Tibial nerve (tissue), 4 donors: ENCODE data around the gene ZBTB16. TPM values are rescaled to one million over a fixed set of nuclear protein-coding genes. Genes with fewer than 3 reads are reported as not detected.

Experiments used
- DNase-seq, 2 donors: peaks; one replicate each; pipeline ENCODE4 v3.0.0-alpha.2; 2019; ENCODE audit warnings: low spot score in 2 of 2
- H3K27ac ChIP-seq, 4 donors: fragments of 200-600 bp; sonication (generic) in 3 of 4; one replicate each; pipeline ENCODE4 v1.5.1; 2017 to 2019; ENCODE audit warnings: mild to moderate bottlenecking in 1 of 4
- H3K27me3 ChIP-seq, 2 donors: fragments of 200-600 bp; sonication (generic) in 1 of 2; one replicate each; pipeline versions ENCODE4 v1.5.1 to v1.6.0; 2017 to 2019
- H3K36me3 ChIP-seq, 3 donors: fragments of 200-600 bp; sonication (generic); one replicate each; pipeline ENCODE4 v1.5.1; 2018 to 2019
- H3K4me1 ChIP-seq, 4 donors: fragments of 200-600 bp; sonication (generic) in 3 of 4; one replicate each; pipeline ENCODE4 v1.5.1; 2017 to 2019
- H3K4me3 ChIP-seq, 4 donors: fragments of 200-600 bp; sonication (generic) in 3 of 4; one replicate each; pipeline ENCODE4 v1.5.1; 2017 to 2019; ENCODE audit warnings: mild to moderate bottlenecking in 1 of 4, moderate library complexity in 1 of 4
- H3K9me3 ChIP-seq, 4 donors: fragments of 200-600 bp; sonication (generic) in 3 of 4; one replicate each; pipeline ENCODE4 v1.5.1; 2017 to 2019
- EP300 ChIP-seq, 2 donors: sonication (generic); formaldehyde crosslinking; IDR thresholded peaks; one replicate each; pipeline ENCODE4 v1.6.1; 2017; ENCODE audit warnings: antibody characterized with exemption in 2 of 2, mild to moderate bottlenecking in 1 of 2
- POLR2A ChIP-seq, 2 donors: fragments of 450-650 bp; IDR thresholded peaks; one replicate each; pipeline ENCODE4 v1.6.1; 2017; ENCODE audit warnings: antibody characterized with exemption in 2 of 2, mild to moderate bottlenecking in 2 of 2, moderate library complexity in 2 of 2
- WGBS, 2 donors: methylation state at CpG; one replicate each; pipeline ENCODE4 v1.1.5; 2018; 5-methylcytosine and 5-hydroxymethylcytosine counted together
- total RNA-seq, 4 donors: library from RNA; depleted of rRNA; stranded (reverse); fragments of >200 nt; gene quantifications; one replicate each; pipeline ENCODE4 v1.1.0, GENCODE V29; 2016
- TF ChIP-seq, protein P1 (sequence below), 5 experiments: fragments of 200-600 bp in 3 of 5; fragments of 450-650 bp in 2 of 5; sonication (generic) in 3 of 5; IDR thresholded peaks; one replicate each; pipeline ENCODE4 v1.5.1; 2016 to 2019; ENCODE audit warnings: antibody characterized with exemption in 5 of 5, mild to moderate bottlenecking in 3 of 5, moderate library complexity in 2 of 5

Gene ZBTB16
- total RNA-seq, 4 donors from 2014 or later: 405 to 756 (median 580) TPM

DNA sequence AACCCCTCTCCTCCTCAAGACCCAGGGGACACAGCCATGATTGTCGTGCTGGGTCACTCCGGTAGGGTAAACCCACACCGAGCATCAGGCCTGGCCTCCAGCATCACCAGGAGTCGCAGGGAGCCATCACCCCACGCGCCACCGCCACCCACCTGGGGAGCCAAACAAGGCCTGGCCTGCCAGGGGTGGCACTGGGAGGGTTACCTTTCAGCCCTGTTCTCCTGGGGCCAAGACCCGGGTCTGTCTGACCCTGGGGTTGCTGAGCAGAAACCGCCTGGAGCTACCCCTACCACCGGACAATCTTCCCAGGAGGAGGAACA lies 197.4 kb downstream of the ZBTB16 start:
- WGBS, 2 donors: 87 to 91% methylated on average over 6 to 10 of the region's 10 CpGs
- Histone ChIP-seq H3K36me3 (peaks cover 0 to 39% (median under 1%) of the 10 kb centered on the region in 3 donors), H3K27me3 (no peaks in the 10 kb centered on the region), H3K27ac (peak overlapping the region; percentile 76 to 91 (median 82)), H3K4me1 (peaks cover 0 to 79% (median 46%) of the 10 kb centered on the region in 4 donors), H3K4me3 (peak overlapping the region in 1 of 4 donors; percentile 39), H3K9me3 (no peaks in the 10 kb centered on the region)
- TF ChIP-seq POLR2A (IDR thresholded peaks at IDR 0.05) (no peak), EP300 (IDR thresholded peaks at IDR 0.05) (peak in 1 of 2 donors; percentile 78)
- TF ChIP-seq, protein P1, sequence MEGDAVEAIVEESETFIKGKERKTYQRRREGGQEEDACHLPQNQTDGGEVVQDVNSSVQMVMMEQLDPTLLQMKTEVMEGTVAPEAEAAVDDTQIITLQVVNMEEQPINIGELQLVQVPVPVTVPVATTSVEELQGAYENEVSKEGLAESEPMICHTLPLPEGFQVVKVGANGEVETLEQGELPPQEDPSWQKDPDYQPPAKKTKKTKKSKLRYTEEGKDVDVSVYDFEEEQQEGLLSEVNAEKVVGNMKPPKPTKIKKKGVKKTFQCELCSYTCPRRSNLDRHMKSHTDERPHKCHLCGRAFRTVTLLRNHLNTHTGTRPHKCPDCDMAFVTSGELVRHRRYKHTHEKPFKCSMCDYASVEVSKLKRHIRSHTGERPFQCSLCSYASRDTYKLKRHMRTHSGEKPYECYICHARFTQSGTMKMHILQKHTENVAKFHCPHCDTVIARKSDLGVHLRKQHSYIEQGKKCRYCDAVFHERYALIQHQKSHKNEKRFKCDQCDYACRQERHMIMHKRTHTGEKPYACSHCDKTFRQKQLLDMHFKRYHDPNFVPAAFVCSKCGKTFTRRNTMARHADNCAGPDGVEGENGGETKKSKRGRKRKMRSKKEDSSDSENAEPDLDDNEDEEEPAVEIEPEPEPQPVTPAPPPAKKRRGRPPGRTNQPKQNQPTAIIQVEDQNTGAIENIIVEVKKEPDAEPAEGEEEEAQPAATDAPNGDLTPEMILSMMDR (IDR thresholded peaks at IDR 0.05): no peak
- DNase-seq: no peak

GRCh38 chr11:114257621-114258558 lies 198.4 kb downstream of the ZBTB16 start:
- H3K27ac ChIP-seq: peak overlapping the region; percentile 76 to 91 (median 82)
- H3K36me3 ChIP-seq: peaks cover 0 to 30% (median 0%) of the 10 kb centered on the region in 3 donors
- TF ChIP-seq, protein P1 (IDR thresholded peaks at IDR 0.05): peak in 4 of 5 experiments; percentile 23 to 54 (median 50)
- no peak for TF ChIP-seq POLR2A (IDR thresholded peaks at IDR 0.05)
- peak in 1 of 2 donors; percentile 70 for TF ChIP-seq EP300 (IDR thresholded peaks at IDR 0.05)
- WGBS, 2 donors: 24 to 33% methylated on average over 19 to 28 of the region's 29 CpGs
- no peaks in the 10 kb centered on the region for H3K27me3 ChIP-seq
- H3K9me3 ChIP-seq: no peaks in the 10 kb centered on the region
- peaks cover 0 to 79% (median 42%) of the 10 kb centered on the region in 4 donors for H3K4me1 ChIP-seq
- peak; percentile 65 to 66 for DNase-seq
- peak overlapping the region in 3 of 4 donors; percentile 2 to 39 (median 13) for H3K4me3 ChIP-seq

DNA sequence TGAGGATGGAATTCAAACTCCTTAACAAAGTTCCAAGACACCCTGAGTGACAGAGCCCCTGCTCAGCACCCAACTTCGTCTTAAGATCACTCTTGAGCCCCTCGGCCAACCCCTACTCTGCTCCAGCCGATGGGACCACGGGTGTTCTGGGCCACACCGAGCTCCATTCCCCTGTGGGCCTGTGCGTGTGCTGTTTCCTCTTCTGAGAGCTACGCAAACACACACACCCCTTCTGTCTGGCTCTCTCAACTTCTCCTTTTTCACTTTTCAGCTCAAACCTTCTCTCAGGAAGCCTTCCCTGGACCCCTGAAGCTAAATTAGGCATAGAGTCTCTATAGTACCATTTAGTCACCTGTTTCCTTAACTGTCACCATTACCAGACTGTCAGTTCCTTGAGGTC lies 199.2 kb downstream of the ZBTB16 start:
- H3K9me3 ChIP-seq: no peaks in the 10 kb centered on the region
- H3K27me3 ChIP-seq: no peaks in the 10 kb centered on the region
- DNase-seq: no peak
- H3K4me1 ChIP-seq: peaks cover 0 to 78% (median 42%) of the 10 kb centered on the region in 4 donors
- peak overlapping the region in 1 of 4 donors; percentile 39 for H3K4me3 ChIP-seq
- 74 to 79% methylated on average over 7 of the region's 7 CpGs for WGBS, 2 donors
- peak in 1 of 2 donors; percentile 3 for TF ChIP-seq EP300 (IDR thresholded peaks at IDR 0.05)
- TF ChIP-seq POLR2A (IDR thresholded peaks at IDR 0.05): no peak
- H3K36me3 ChIP-seq: peaks cover 0 to 21% (median 0%) of the 10 kb centered on the region in 3 donors
- H3K27ac ChIP-seq: peak overlapping the region; percentile 76 to 91 (median 82)

GRCh38 chr11:114259124-114259526 lies 199.6 kb downstream of the ZBTB16 start:
- WGBS, 2 donors: 73 to 77% methylated on average over 9 to 10 of the region's 10 CpGs
- peak; percentile 63 to 68 for DNase-seq
- Histone ChIP-seq H3K27me3 (no peaks in the 10 kb centered on the region), H3K4me3 (no peak overlapping the region), H3K9me3 (no peaks in the 10 kb centered on the region), H3K4me1 (peaks cover 0 to 77% (median 42%) of the 10 kb centered on the region in 4 donors), H3K36me3 (peaks cover 0 to 17% (median 0%) of the 10 kb centered on the region in 3 donors), H3K27ac (peak overlapping the region; percentile 76 to 91 (median 82))
- TF ChIP-seq, protein P1 (IDR thresholded peaks at IDR 0.05): no peak
- TF ChIP-seq POLR2A (IDR thresholded peaks at IDR 0.05) (no peak), EP300 (IDR thresholded peaks at IDR 0.05) (no peak)

- no peaks in the 10 kb centered on the region for H3K9me3 ChIP-seq
- TF ChIP-seq EP300 (IDR thresholded peaks at IDR 0.05): peak in 1 of 2 donors; percentile 5
- no peak for TF ChIP-seq POLR2A (IDR thresholded peaks at IDR 0.05)
- TF ChIP-seq, protein P1 (IDR thresholded peaks at IDR 0.05): no peak
- H3K27ac ChIP-seq: peak overlapping the region in 3 of 4 donors; percentile 49 to 91 (median 76)
- H3K4me1 ChIP-seq: peaks cover 0 to 73% (median 42%) of the 10 kb centered on the region in 4 donors
- peaks cover 0 to 3% of the 10 kb centered on the region in 2 donors for H3K27me3 ChIP-seq
- WGBS, 2 donors: 89 to 91% methylated on average over 12 of the region's 12 CpGs
- DNase-seq: no peak
- H3K4me3 ChIP-seq: no peak overlapping the region
- peaks cover 0 to 13% (median 0%) of the 10 kb centered on the region in 3 donors for H3K36me3 ChIP-seq
Measured at GRCh38 chr11:114259551-114259983, 200.1 kb downstream of the ZBTB16 start.
